CD4-positive, alpha-beta T cell treated with Interleukin-1 beta for 1 hour (primary cell): ENCODE results near the gene KRCC1.
A peak's percentile ranks its signal among the peaks of the same experiment; 100 is the strongest.

Source experiments
- DNase-seq, 2 donors: peaks; one replicate each; pipeline ENCODE4 v3.0.0-alpha.2; 2020 to 2022

Gene KRCC1

GRCh38 chr2:88055371-88056128 lies at the start of gene KRCC1:
Gene KRCC1, minus strand, starts transcription at chr2:88055783. Its CDS starts 27,220 bp downstream, at chr2:88028563.
- DNase-seq, result peak; percentile 95 to 97

GRCh38 chr2:88100489-88100858 lies 44.9 kb upstream of the KRCC1 start:
- DNase-seq, result no peak

GRCh38 chr2:88099798-88100488 lies 44.4 kb upstream of the KRCC1 start:
- DNase-seq, result no peak

- DNase-seq, result no peak
These were observed 42.9 kb upstream of the KRCC1 start for GRCh38 chr2:88098558-88098900.

- no peak for DNase-seq
These were observed 42.4 kb upstream of the KRCC1 start for GRCh38 chr2:88097891-88098557.

GRCh38 chr2:88097192-88097591 lies 41.6 kb upstream of the KRCC1 start:
- no peak for DNase-seq

- no peak for DNase-seq
These were observed 41.1 kb upstream of the KRCC1 start for GRCh38 chr2:88096708-88097107.

- no peak for DNase-seq
These were observed 39.4 kb upstream of the KRCC1 start for GRCh38 chr2:88095022-88095421.

GRCh38 chr2:88092773-88093172 lies 37.2 kb upstream of the KRCC1 start:
- no peak for DNase-seq

- DNase-seq, result no peak
These were observed 36.4 kb upstream of the KRCC1 start for GRCh38 chr2:88091943-88092342.

GRCh38 chr2:88090446-88091283 lies 35.1 kb upstream of the KRCC1 start:
- DNase-seq, result no peak

- no peak for DNase-seq
These were observed 33.4 kb upstream of the KRCC1 start for GRCh38 chr2:88088999-88089398.

- no peak for DNase-seq
These were observed 32.2 kb upstream of the KRCC1 start for GRCh38 chr2:88087763-88088162.

GRCh38 chr2:88087073-88087472 lies 31.5 kb upstream of the KRCC1 start:
- DNase-seq, result no peak

GRCh38 chr2:88086401-88086800 lies 30.8 kb upstream of the KRCC1 start:
- DNase-seq, result no peak

- DNase-seq, result no peak
These were observed 30.0 kb upstream of the KRCC1 start for GRCh38 chr2:88085602-88086001.

GRCh38 chr2:88085099-88085498 lies 29.5 kb upstream of the KRCC1 start:
- no peak for DNase-seq

- no peak for DNase-seq
These were observed 27.2 kb upstream of the KRCC1 start for GRCh38 chr2:88082781-88083180.

GRCh38 chr2:88081924-88082608 lies 26.5 kb upstream of the KRCC1 start:
- no peak for DNase-seq

GRCh38 chr2:88080545-88080944 lies 25.0 kb upstream of the KRCC1 start:
- no peak for DNase-seq

- DNase-seq, result no peak
These were observed 23.1 kb upstream of the KRCC1 start for GRCh38 chr2:88078643-88079172.

GRCh38 chr2:88077080-88077479 lies 21.5 kb upstream of the KRCC1 start:
- DNase-seq, result no peak
